ENCODE data around the gene LIMS1.
"Not testable (repeated sequence)": the region's sequence is repeated elsewhere in the genome, so short reads cannot be mapped to it uniquely, and the experiment has no call there.

The LIMS1 gene

GRCh38 chr2:108553209-108553919 lies 19.1 kb downstream of the LIMS1 start:
- no peak for DNase-seq

GRCh38 chr2:108554528-108554927 lies 20.3 kb downstream of the LIMS1 start:
- no peak for DNase-seq

- no peak for DNase-seq
Measured at GRCh38 chr2:108555572-108555971, 21.3 kb downstream of the LIMS1 start.

GRCh38 chr2:108556581-108556980 lies 22.3 kb downstream of the LIMS1 start:
- DNase-seq = not testable (repeated sequence)

GRCh38 chr2:108560241-108560811 lies 26.1 kb downstream of the LIMS1 start:
- no peak for DNase-seq

- no peak for DNase-seq
Measured at GRCh38 chr2:108560895-108561530, 26.7 kb downstream of the LIMS1 start.

GRCh38 chr2:108562274-108562673 lies 28.0 kb downstream of the LIMS1 start:
- DNase-seq = no peak

- no peak for DNase-seq
Measured at GRCh38 chr2:108564510-108564909, 30.2 kb downstream of the LIMS1 start.

- DNase-seq = no peak
Measured at GRCh38 chr2:108565778-108566375, 31.6 kb downstream of the LIMS1 start.

GRCh38 chr2:108570416-108570815 lies 36.1 kb downstream of the LIMS1 start:
- DNase-seq = no peak

- DNase-seq = no peak
Measured at GRCh38 chr2:108571286-108571685, 37.0 kb downstream of the LIMS1 start.

- no peak for DNase-seq
Measured at GRCh38 chr2:108573061-108573460, 38.8 kb downstream of the LIMS1 start.

GRCh38 chr2:108574332-108574731 lies 40.1 kb downstream of the LIMS1 start:
- no peak for DNase-seq

- no peak for DNase-seq
Measured at GRCh38 chr2:108575132-108575966, 41.1 kb downstream of the LIMS1 start.

- DNase-seq = no peak
Measured at GRCh38 chr2:108577099-108577498, 42.8 kb downstream of the LIMS1 start.

GRCh38 chr2:108579623-108580022 lies 45.4 kb downstream of the LIMS1 start:
- DNase-seq = no peak

GRCh38 chr2:108580050-108580449 lies 45.8 kb downstream of the LIMS1 start:
- no peak for DNase-seq

GRCh38 chr2:108583903-108584520 lies 49.7 kb downstream of the LIMS1 start:
- peak; percentile 51 for DNase-seq

GRCh38 chr2:108585436-108585835 lies 51.2 kb downstream of the LIMS1 start:
- DNase-seq = no peak

- no peak for DNase-seq
Measured at GRCh38 chr2:108586116-108586515, 51.8 kb downstream of the LIMS1 start.

- no peak for DNase-seq
Measured at GRCh38 chr2:108586631-108587030, 52.4 kb downstream of the LIMS1 start.

GRCh38 chr2:108587621-108588020 lies 53.4 kb downstream of the LIMS1 start:
- DNase-seq = no peak

All from activated naive CD4-positive, alpha-beta T cell treated with Interleukin-2 at 50 U/mL for 16 hours (primary cell).